GM19043 (cell line): ENCODE data around the gene RNF166.

Experiments
- ATAC-seq: cut with Tn5 transposase; IDR thresholded peaks from one replicate; pipeline ENCODE4 v1.9.1; 2021; ENCODE audit warnings: low read depth; ENCODE audit not compliant: unreplicated experiment

Gene RNF166

DNA sequence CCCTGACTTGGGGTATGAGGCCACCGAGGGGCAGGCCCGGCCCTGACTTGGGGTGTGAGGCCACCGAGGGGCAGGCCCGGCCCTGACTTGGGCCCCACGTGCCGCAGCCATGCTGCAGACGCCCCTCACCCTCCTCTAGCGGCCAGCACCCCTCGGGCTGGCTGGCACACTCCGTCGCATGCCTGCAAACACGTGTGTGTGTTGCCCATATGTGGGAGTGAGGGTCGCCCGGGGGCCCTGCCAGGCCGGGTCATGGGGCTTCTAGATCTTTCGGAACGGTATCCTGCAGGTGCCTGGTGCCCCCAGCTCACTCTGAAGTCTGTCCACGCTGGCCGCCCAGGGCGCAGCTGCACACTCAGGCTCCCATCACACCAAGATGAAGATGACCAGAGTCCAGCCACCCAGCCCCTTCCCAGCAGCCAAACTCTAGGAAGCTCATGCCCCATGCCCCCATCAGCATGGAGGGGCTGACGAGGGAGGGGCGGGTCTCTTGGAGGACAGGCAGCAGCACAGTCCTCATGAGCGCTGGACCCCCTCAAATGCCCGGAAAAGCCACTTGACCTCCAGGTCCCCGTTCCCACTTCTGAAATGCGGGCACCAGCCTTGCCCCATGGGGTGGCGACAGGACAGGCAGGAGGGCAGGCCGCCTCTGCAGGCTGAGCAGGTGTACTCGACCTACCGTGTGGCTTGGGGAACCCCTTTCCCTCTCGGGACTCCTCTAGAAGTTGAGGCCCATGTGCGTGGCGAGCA lies 33.9 kb upstream of the RNF166 start:
- no peak for ATAC-seq

DNA sequence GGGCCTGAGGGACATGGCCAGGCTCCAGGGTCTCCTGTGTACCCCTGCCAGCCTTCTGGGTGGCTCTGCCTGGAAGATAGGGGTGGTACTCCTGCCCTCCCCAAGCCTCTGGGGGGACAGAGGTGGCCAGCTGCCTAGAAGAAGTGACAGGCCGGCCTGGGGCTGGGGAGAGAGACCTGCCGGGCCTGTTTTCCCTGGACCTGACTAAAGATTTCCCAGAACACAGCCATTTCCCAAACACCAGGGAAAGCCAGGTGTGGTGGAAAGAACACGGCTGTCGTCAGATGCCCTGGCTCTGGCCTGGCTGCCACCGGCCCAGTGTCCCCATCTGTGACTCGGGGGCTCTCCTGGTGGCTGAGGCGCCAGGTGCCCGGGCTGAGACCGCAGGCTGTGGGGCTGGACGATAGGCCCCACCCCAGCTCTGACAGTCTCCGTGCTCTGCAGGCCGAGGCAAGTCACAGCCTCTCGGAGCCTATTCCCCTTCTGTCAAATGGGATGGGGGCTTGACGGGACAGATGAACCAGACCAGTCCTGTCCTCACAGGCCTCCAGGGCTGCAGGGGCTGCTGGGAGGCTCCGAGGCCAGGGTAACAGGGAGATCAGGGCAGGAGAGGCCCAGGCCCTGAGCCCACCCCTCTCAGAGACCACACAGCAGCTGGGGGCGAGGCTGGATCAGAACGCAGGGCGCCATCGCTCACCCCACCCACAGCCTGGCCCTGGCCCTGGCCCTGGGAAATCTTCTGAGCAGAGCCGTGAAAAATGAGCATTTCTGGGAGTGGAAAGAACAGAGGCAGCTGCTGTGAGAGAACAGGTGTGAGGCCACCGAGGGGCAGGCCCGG lies 33.1 kb upstream of the RNF166 start:
- no peak for ATAC-seq

DNA sequence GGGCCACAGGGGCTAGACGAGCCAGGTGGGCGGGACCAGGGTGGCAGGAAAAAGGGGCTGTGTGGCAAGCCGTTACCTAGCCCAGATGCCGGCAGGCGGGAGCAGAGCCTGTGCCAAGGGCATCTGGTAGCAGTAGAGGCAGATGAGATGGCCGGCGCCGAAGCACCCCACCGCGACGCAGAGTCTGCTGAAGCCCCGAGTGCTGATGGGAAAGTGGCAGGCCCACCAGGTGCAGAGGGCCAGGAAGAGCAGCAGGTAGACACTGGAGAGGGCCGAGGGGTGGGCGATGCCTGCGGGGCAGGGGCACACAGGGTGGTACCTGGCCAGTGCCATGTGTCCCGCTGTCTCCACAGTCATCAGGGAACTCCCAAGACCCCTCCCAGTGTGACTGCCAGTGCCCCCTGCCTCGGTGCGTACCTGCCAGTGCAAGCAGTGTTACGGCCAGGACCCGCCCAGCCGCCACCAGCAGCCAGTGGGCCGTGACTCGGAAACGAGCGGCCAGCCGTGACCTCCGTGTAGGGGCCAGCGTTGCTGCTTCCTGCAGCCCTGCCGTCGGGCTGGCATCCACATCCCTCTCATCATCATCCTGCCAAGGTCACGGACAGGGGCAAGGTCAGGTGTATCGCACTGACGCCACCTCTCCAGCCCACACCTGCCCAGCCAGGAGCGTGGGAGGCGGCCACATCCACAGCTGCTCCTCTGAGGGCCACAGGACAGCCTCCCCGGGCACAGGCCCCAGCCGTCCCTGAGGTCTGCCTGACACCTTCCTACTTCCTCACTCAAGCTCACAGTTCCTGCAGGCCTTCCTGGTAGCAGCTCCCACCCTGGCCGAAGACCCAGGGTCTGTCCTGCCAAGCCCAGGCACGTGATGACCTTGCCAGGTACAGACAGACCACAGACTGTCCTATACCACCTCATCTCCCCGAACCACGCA lies 32.2 kb upstream of the RNF166 start:
- ATAC-seq: no peak

DNA sequence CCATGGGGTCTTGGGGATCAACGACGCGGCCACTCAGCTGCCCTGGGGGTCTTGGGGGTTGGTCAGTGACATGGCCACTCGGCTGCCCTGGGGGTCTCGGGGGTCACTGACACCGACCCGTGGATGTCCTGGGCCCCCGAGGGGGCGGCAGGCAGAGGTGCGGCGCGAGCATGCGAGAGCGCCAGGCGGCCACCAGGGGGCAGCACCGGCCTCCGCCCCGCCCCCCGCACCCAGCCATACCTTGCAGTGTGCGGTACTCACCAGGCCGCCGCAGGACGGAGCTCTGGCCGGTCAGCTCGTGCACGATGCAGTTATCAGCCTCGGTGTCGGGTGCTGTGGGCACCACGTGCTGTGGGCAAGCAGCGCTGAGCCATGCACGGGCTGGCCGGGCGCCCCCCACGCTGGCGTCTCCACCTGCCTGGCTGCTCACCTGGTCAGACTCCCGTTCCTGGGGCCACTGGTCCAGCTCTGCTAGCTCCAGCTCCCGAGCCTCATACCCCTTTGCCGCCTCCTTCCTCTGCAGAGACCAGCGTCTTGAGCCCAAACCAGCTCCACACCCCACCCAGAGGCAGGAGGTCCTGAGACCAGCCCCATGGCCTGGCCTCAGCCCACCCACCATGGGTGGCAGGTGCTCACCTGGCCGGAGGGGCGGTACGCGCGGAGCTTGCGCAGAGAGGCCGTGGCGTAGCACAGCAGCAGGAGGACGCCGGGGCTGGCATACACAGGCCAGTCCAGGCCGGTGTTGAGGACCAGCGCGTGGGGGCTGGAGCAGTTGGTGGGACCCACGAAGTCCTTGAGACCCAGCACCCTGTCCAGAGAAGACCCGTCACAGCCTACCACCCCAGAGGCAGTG lies 31.3 kb upstream of the RNF166 start:
- peak; percentile 55 for ATAC-seq

DNA sequence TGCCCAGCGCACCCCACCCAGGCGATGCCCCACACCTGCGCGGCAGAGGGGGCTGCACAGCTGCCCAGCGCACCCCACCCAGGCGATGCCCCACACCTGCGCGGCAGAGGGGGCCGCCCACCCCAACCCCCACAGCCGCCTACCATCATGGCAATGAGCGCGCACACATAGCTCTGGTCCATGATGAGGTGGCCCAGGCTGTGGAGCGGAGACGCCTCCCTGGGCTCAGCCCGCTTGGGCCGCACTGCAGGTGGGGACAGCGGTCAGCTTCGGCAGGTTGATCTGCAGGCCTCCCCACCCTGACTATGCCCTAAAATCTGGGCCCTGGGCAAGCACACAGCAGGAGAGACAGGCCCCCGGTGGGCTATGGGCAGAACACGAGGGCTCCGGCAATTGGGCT lies 30.3 kb upstream of the RNF166 start:
- ATAC-seq: no peak

DNA sequence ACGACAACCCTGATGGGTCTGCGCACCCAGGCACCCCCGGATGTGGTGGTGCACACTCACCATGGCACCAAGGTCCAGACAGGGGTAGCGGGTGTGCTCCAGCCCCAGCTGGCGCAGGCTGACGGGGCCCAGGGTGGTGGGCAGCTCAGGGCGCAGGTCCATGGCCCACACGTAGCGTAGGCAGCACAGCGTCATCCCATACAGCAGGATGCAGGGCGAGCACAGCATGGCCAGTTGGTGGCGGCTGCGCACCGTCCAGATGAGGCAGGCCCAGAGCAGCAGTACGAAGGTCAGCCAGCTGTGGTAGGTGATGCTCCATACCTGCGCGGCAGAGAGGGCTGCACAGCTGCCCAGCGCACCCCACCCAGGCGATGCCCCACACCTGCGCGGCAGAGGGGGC lies 29.9 kb upstream of the RNF166 start:
- no peak for ATAC-seq

DNA sequence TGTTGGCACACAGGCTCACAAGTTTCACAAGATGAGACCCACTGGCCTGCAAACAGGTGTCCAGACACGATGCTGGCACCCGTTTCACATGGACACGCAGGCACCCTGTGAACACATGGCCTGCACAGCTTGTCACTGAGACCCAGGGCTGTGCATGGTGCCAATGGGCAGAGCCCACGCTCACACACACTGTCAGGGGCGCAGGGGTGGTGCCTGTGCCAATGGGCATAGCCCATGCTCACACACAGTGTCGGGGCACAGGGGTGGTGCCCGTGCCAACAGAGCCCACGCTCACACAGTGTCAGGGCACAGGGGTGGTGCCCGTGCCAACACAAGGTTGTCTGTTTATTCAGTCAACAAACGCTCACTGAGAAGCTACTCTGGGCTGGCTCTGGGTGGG lies 29.4 kb upstream of the RNF166 start:
- no peak for ATAC-seq

DNA sequence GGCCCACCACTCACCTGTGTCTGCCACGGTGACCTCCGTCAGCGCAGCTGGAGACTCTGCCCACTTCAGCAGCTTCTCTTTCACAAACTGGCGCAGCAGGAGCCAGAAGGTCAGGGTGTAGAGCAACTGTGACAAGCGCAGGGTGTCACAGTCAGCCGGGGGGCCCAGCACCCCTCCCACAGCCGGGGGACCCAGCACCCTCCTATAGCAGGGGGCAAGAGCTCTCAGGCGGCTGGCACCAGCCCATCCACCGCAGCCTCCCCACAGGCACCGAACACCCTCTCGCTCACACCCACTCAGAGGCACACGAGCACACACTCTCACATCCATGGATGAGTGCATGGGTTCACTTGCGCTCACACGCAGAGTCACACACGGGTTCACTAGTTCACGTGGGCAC lies 28.9 kb upstream of the RNF166 start:
- ATAC-seq: no peak

DNA sequence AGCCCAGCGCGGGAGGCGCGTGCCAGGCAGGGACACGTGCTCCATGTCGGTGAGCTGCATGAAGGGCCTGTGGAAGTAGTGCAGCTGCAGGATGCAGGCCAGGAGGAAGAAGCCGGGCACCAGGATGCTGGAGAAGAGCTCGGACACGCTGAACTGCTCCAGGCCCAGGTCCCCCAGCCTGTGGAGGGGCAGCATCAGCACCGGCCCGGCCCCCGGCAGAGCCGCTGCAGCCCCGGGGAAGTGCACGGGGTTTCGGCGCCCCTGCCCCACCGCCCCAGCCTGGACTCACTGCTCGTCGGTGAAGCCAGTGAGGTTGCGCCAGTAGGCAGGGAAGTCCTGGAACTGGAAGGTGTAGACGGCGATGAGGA lies 28.1 kb upstream of the RNF166 start:
- no peak for ATAC-seq

DNA sequence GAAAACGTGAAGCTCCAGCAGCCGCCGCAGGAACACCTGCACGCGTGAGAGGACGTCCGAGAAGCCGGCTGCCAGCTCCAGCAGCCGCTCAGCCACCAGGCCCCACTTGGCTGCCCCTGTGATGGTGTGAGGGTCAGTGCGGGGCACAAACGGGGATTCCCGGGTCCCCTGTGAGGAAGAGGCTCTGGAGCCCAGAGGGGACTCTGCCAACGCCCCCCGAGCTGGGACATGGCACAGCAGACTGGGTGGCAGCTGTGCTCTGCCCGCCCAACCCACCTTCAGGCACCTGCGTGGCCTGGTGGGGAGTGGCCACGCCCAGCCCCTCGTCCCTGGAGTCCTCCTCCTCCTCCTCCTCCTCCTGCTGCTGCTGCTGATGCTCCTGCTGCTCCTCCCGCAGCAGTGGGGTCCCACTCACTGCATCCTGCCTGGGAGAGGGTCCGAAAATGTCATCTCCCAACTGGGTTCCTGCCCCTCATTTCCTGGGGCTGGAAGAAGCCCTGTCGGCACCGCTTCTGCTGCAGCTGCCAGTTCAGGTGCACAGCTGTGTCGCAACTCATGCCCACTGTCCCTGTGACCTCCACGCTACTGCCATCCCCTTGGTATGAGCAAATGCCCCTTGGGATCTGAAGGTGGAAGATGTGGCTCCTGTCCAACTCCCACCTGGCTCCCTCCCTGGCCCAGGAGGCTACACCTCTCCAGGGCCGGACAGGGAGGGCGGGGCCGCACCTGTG lies 27.6 kb upstream of the RNF166 start:
- no peak for ATAC-seq

DNA sequence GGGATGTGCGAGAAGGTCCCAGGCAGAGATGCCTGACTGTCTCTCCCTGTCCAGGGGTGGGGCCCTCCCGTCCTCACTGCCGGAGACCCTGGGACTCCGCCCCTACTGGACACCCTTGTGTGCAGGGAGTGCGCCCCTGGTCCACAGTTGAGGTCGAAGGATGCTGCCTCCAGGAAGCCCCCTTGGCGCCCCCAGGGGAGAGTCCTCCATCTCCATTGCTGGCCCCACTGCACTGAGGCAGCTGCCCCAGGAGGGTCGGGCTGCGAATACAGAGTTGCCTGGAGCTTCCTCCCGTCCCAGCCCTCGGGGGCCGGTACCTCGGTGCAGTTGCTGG lies 26.7 kb upstream of the RNF166 start:
- no peak for ATAC-seq

DNA sequence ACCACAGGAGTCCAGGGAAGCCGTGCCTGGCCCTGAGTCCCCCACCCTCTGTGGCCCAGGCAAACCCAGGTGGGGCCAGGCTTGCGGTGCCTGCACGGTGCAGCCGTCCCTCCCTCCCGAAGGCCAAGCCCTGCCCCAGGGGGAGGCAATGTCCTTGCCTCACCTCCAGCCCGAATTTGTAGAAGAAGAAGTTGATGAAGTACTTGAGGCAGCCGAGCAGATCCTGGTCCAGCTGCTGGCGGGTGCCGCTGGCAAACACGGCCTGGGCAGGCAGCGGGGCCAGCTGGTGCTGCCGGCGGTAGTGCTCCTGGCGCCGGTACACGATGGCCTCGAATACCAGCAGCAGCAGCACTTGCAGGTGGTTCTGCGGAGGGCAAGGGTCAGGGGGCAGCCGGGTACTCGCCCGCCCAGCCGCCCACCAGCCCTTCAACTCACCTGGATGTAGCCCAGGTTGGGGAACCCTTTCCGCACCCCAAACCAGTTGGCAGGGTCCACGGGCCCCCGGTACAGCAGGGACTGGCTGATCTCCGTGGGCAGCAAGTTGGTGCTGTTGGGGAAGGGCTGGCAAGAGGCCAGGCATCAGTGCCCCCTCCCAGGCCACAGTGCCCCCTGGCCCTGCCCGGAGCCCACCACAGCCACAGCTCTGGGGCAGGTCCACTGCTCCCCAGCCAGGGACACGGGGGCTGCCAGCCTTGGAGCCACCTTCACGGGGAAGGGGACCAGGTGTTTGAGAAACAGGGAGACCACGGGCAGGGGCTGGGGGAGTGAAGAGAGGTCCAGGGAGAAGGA lies 26.2 kb upstream of the RNF166 start:
- ATAC-seq: no peak

DNA sequence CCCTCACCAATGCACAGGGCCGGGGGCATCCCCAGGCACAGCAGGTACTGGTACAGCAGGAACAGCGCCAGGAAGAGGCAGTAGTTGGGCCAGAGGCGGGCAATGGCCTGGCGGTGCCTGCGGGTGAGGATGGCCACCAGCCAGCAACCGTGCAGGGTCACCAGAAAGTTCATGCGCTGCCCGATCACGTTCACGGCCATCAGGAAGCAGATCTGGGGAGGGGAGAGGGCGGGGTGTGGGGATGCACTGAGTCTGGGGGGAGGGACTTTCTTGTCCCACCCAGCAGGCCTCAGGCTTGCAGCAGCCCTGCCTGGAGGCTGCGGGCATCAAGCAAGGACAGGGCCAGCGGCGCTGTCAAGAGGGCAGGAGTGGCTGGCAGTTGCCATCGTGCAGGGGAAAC lies 25.5 kb upstream of the RNF166 start:
- ATAC-seq: no peak

DNA sequence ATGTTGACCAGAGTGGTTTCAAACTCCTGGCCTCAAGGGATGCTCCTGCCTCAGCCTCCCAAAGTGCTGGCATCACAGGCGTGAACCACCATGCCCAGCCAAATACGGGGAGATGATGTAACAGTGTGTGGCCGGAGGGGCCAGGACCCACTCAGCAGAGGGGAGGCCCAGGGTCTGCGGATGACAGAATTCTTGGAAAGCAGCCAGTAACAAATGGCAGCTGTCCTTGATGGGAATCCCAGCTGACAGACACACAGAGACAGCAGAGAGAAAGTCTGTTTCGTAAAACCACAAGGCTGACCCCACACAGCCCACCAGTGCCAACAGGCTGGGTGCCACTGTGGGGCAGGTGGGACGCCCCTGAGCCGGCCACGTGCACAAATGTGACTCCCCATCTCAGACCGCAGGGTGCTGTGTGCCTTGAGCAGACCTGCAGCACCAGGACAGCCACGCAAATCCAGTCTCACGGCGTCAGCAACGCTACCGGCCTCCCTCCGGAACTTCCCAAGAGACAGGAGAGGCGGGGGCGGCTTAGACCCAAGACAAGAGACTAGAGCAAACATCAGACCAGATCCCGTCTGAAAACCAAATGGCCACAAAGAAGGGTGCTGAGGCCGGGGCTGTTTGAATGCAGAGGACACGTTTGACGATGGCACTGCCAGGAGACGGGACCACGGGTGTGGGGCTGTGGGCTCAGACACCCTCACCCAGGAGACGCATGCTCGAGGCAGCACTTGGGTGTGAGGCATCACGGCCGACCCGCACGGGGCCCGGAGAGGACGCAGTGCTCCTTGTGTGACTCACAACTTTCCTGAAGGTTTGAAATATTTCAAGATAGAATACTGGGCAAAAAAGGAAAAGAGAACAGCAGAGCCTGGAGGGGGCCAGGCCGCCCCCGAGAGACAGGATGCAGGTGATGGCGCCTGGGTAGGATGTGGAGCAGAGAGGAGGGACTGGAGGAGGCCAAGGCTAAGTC lies 24.7 kb upstream of the RNF166 start:
- ATAC-seq: no peak

DNA sequence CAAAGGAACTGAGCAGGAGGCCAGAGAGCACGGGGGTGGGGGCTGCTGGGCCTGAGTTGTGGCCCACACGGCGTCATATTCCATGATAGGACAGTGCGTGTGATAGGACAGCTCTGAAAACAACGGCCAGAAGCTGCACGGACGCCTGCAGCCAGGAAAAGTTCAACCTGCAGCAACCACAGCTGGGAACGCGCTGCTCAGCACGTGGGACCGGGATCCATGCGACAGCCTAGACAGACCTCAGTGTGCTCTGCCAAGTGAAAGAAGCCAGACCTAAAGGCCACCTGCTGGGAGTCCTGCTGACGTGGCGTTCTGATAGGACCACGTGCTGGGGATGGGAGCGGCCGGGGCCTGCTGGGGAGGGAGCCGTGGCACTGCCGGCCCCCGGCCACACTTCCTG lies 21.7 kb upstream of the RNF166 start:
- ATAC-seq: no peak

DNA sequence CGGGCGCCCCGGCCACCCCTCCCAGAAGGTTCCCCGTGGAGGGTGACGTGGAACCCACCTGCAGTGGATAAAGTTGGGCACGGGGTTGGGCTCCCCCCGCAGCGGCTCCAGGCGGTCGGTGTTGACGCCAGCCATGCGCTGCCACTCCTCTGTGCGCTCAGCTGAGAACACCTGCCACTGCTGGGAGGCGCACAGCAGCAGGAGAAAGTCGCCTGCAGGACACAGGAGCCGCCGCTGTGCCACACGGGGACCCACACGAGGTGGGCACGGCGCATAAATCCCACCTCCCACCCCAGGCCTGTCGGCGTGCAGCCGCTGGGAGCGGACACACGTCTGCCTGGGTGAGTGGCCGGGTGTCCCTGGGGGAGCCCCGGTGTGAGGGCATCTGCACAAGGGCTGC lies 20.8 kb upstream of the RNF166 start:
- ATAC-seq: no peak

DNA sequence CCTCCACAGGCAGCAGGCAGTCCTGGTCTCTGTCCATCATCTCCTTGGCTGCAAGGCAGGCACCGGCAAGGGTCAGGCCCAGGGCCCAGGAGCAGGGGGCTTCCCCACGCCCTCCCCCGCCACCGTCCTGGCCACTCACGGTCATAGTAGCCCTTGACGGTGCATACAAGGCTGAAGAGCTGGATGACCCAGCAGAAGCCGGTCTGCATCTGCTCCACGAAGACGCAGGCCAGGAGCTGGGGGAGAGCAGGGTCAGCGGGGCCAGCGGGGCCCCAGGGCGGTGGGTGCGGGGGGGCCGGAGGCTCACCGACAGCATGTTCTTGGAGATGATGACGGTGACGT lies 20.2 kb upstream of the RNF166 start:
- ATAC-seq: no peak
